ENCODE results near the gene GPA33.

- TF ChIP-seq CTCF (IDR thresholded peaks at IDR 0.05) (no peak), POLR2A (IDR thresholded peaks at IDR 0.05) (no peak)
Observed at GRCh38 chr1:167107456-167107855, 17.3 kb upstream of the GPA33 start.

Measured in Peyer's patch (tissue), 4 donors.